Measurements from ENCODE around the gene SKP2.

SKP2 gene

DNA sequence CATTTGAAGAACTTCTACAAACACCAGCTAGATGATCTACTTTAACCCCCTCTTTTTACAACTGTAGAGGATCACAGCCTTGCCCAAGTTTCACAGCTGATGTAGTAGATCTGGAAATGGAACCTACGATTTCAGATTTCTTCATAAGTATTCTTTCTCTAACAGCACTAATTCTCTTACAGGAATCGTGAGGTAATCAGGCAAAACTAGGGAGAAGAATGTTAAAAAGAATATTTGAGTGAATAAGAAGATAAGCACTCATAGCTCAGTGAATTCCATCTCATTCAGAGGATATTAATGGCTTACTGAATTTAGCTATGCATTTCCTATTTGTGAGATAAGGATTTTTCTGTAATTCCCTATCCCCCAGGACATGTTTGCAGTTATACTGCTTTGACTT, 47.7 kb downstream of the SKP2 start:
- no peak for DNase-seq
- TF ChIP-seq GATA1 (IDR thresholded peaks at IDR 0.05; ENCODE audit: low read depth, low read length) (no peak), POLR2A (IDR thresholded peaks at IDR 0.05; ENCODE audit: low read length) (no peak)

GRCh38 chr5:36200513-36200912, 48.6 kb downstream of the SKP2 start:
- TF ChIP-seq GATA1 (IDR thresholded peaks at IDR 0.05; ENCODE audit: low read depth, low read length): no peak
- TF ChIP-seq POLR2A (IDR thresholded peaks at IDR 0.05; ENCODE audit: low read length): no peak

GRCh38 chr5:36202521-36202961, 50.6 kb downstream of the SKP2 start:
- DNase-seq: no peak
- TF ChIP-seq GATA1 (IDR thresholded peaks at IDR 0.05; ENCODE audit: low read depth, low read length): no peak
- no peak for TF ChIP-seq POLR2A (IDR thresholded peaks at IDR 0.05; ENCODE audit: low read length)

More at GRCh38 chr5:36200513-36200912, 48.6 kb downstream of the SKP2 start:
- DNase-seq: peak in 1 of 2 experiments; percentile 8

DNA sequence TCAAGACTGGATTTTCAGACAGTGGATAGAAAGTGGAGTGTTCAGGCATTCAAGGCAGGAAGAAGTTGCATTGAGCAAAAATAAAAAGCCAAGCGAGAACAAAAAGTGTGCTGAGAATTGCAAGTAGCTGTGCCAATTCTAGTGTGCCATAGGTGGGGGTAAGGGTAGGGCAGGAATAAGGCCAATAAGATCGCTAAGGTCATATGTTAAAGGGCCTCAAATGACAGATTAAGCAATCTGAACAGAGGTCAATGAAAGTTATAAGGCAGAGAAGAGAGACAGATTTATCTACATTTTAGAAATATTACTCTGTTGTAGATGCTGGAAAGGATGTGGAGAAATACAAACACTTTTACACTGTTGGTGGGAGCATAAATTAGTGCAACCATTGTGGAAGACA, 53.4 kb downstream of the SKP2 start:
- TF ChIP-seq POLR2A (IDR thresholded peaks at IDR 0.05; ENCODE audit: low read length) (no peak), GATA1 (IDR thresholded peaks at IDR 0.05; ENCODE audit: low read depth, low read length) (no peak)
- no peak for DNase-seq

GRCh38 chr5:36206913-36207312, 55.0 kb downstream of the SKP2 start:
- DNase-seq: no peak
- TF ChIP-seq POLR2A (IDR thresholded peaks at IDR 0.05; ENCODE audit: low read length) (no peak), GATA1 (IDR thresholded peaks at IDR 0.05; ENCODE audit: low read depth, low read length) (no peak)

- DNase-seq: no peak
- TF ChIP-seq POLR2A (IDR thresholded peaks at IDR 0.05; ENCODE audit: low read length) (no peak), GATA1 (IDR thresholded peaks at IDR 0.05; ENCODE audit: low read depth, low read length) (no peak)
Measured at GRCh38 chr5:36208786-36209185, 56.9 kb downstream of the SKP2 start.

DNA sequence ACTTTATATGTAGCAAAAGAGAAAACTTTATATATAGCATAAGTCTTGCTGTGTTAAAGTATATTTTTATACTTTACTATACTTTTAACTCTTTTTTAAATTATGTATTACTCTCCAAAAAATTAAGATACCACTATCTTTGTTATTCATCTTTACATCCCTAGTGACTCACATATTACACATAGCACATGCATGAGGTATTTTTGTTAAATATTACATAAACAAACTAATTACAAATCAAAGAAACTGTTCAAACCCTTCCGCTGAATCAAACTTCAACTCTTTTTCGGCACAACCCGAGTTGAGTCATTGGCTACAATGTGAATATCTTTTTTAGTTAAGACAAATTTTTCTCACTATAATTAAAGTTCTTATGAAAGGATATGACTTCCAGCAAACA, 57.8 kb downstream of the SKP2 start:
- peak in 1 of 2 experiments; percentile 17 for DNase-seq
- no peak for TF ChIP-seq POLR2A (IDR thresholded peaks at IDR 0.05; ENCODE audit: low read length)
- TF ChIP-seq GATA1 (IDR thresholded peaks at IDR 0.05; ENCODE audit: low read depth, low read length): no peak

- peak; percentile 9 to 27 for DNase-seq
- TF ChIP-seq POLR2A (IDR thresholded peaks at IDR 0.05; ENCODE audit: low read length): no peak
- no peak for TF ChIP-seq GATA1 (IDR thresholded peaks at IDR 0.05; ENCODE audit: low read depth, low read length)
Measured at GRCh38 chr5:36214436-36214835, 62.5 kb downstream of the SKP2 start.

GRCh38 chr5:36215910-36216309, 64.0 kb downstream of the SKP2 start:
- DNase-seq: no peak
- TF ChIP-seq GATA1 (IDR thresholded peaks at IDR 0.05; ENCODE audit: low read depth, low read length) (no peak), POLR2A (IDR thresholded peaks at IDR 0.05; ENCODE audit: low read length) (no peak)

DNA sequence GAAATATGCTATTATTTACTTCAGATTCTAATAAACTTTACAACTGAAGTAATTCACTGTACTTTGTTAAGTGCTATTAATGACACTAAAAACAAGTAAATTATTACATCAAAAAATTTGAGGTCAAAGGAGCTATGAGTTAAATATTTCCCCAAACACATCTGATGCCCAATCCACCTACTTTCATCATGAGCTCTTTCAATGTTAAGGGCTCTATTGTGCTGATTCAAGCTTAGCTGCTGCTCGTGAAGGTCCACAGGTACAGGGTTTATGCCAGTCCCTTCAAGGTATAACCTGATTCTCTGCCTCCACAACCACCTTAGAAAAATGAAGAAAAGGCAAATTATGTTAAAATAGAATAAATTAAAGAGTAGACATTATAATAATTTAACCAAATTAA, 65.7 kb downstream of the SKP2 start:
- no peak for TF ChIP-seq POLR2A (IDR thresholded peaks at IDR 0.05; ENCODE audit: low read length)
- no peak for TF ChIP-seq GATA1 (IDR thresholded peaks at IDR 0.05; ENCODE audit: low read depth, low read length)
- DNase-seq: no peak

GRCh38 chr5:36217988-36218387, 66.1 kb downstream of the SKP2 start:
- DNase-seq: no peak
- TF ChIP-seq GATA1 (IDR thresholded peaks at IDR 0.05; ENCODE audit: low read depth, low read length) (no peak), POLR2A (IDR thresholded peaks at IDR 0.05; ENCODE audit: low read length) (no peak)

DNA sequence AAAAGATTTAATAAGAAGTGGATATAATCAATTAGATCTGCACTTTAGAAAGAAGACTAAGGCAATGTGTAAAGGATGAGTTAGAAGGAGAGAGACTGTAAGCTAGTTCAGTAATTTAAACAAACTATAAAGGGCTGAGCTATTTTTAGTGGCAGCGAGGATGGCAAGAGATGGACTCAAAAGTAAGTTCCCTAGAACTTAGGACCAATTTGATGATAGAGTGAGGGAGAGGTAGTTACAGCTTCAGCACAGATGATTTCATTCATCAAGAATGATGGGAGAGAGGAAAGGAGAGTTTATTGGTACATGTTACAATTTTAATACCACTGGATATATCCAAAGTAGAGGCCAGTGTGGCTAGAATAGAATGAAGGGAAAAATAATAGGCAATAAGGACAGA, 70.7 kb downstream of the SKP2 start:
- TF ChIP-seq POLR2A (IDR thresholded peaks at IDR 0.05; ENCODE audit: low read length): no peak
- no peak for TF ChIP-seq GATA1 (IDR thresholded peaks at IDR 0.05; ENCODE audit: low read depth, low read length)
- no peak for DNase-seq

DNA sequence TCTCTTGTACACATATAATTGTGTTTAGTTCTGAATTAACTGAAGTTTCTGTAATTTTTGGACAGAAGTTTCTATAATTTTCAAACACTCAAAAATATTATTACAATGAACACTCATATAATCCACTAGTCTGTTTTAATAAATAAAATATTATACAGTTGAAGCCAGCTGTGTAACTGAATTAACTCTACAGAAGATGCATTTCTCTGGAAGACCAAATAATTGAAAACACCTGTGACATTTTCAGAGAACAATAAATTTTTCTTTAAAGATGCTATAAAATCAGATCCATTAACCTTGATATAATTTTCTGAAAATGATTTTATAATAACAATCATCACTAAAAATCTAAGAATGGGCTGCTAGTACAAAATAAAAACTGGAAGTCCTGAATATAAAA, 75.1 kb downstream of the SKP2 start:
- DNase-seq: no peak
- TF ChIP-seq POLR2A (IDR thresholded peaks at IDR 0.05; ENCODE audit: low read length) (no peak), GATA1 (IDR thresholded peaks at IDR 0.05; ENCODE audit: low read depth, low read length) (no peak)

- TF ChIP-seq POLR2A (IDR thresholded peaks at IDR 0.05; ENCODE audit: low read length) (no peak), GATA1 (IDR thresholded peaks at IDR 0.05; ENCODE audit: low read depth, low read length) (no peak)
Measured at GRCh38 chr5:36228505-36228904, 76.6 kb downstream of the SKP2 start.

DNA sequence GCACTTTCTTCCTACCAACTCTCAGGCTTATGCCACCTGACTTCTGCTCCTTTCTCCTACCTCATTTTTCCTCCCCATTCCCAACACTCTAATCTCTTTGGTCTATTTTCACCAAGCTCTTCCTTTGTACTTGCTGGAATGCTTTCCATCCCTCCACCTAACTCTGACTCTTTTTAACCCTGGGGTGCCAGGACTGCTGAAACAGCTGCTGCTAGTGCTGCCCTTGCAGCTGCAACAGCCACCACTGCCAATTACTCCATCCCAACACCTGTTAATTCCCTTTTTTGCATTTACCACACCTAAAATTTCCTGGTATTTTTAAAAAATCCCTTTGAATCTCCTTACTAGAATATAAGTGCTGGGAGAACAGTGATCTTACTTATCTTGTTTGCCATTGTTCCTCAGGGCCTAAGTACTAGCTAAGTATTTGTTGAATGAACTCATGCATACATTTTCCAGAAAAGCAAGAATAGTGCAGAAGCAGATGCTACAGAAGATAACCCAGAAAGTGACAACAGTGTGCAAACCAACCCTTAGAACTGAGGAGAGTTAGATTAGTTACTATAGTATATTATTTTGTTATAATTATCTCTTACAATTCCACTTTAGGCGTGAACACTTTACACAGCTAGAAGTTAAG, 78.4 kb downstream of the SKP2 start:
- TF ChIP-seq POLR2A (IDR thresholded peaks at IDR 0.05; ENCODE audit: low read length): no peak
- TF ChIP-seq GATA1 (IDR thresholded peaks at IDR 0.05; ENCODE audit: low read depth, low read length): no peak

More at GRCh38 chr5:36228505-36228904, 76.6 kb downstream of the SKP2 start:
- DNase-seq: no peak

More for the DNA sequence above, 78.4 kb downstream of the SKP2 start:
- DNase-seq: peak; percentile 24 to 52

Measured in erythroblast (primary cell).